COR-L47 (cell line): Measurements from ENCODE around the gene BTG4.

Experiments
- DNase-seq: peaks from one replicate; lab custom pipeline; 2025; lab: John Stamatoyannopoulos, UW

Gene BTG4

GRCh38 chr11:111537336-111537860, 25.2 kb upstream of the BTG4 start:
- no peak for DNase-seq

- DNase-seq: no peak
These were observed 23.1 kb upstream of the BTG4 start for GRCh38 chr11:111535281-111535680.

- DNase-seq: no peak
These were observed 20.2 kb upstream of the BTG4 start for GRCh38 chr11:111532365-111532709.

GRCh38 chr11:111531687-111532364, 19.6 kb upstream of the BTG4 start:
- DNase-seq: no peak

GRCh38 chr11:111531136-111531535, 18.9 kb upstream of the BTG4 start:
- DNase-seq: no peak

- DNase-seq: no peak
These were observed 17.9 kb upstream of the BTG4 start for GRCh38 chr11:111530091-111530490.

- DNase-seq: no peak
These were observed 16.4 kb upstream of the BTG4 start for GRCh38 chr11:111528557-111528956.

- DNase-seq: no peak
These were observed 15.1 kb upstream of the BTG4 start for GRCh38 chr11:111527279-111527678.

- no peak for DNase-seq
These were observed 14.3 kb upstream of the BTG4 start for GRCh38 chr11:111526501-111526900.

GRCh38 chr11:111525456-111525855, 13.3 kb upstream of the BTG4 start:
- DNase-seq: no peak

- no peak for DNase-seq
These were observed 11.9 kb upstream of the BTG4 start for GRCh38 chr11:111524056-111524455.

- no peak for DNase-seq
These were observed 11.2 kb upstream of the BTG4 start for GRCh38 chr11:111523343-111523742.

GRCh38 chr11:111522426-111522825, 10.2 kb upstream of the BTG4 start:
- DNase-seq: no peak

- DNase-seq: no peak
These were observed 8.9 kb upstream of the BTG4 start for GRCh38 chr11:111521135-111521534.

GRCh38 chr11:111520560-111520959, 8.4 kb upstream of the BTG4 start:
- no peak for DNase-seq

GRCh38 chr11:111518668-111519067, 6.5 kb upstream of the BTG4 start:
- no peak for DNase-seq

GRCh38 chr11:111515591-111515990, 3.4 kb upstream of the BTG4 start:
- DNase-seq: no peak

GRCh38 chr11:111514216-111515031, 2.2 kb upstream of the BTG4 start, which contains the start of gene HOATZ:
HOATZ (plus strand) TSS chr11:111514778; CDS start chr11:111514785, 7 bp downstream.
- no peak for DNase-seq

- no peak for DNase-seq
These were observed 1.0 kb upstream of the BTG4 start for GRCh38 chr11:111513240-111513605.

- DNase-seq: no peak
These were observed 1.9 kb downstream of the BTG4 start for GRCh38 chr11:111510311-111510710.

- no peak for DNase-seq
These were observed 9.6 kb downstream of the BTG4 start for GRCh38 chr11:111502611-111503010.

- no peak for DNase-seq
These were observed 11.7 kb downstream of the BTG4 start for GRCh38 chr11:111500481-111500880.

GRCh38 chr11:111499483-111499882, 12.7 kb downstream of the BTG4 start:
- DNase-seq: no peak
